Activated naive CD8-positive, alpha-beta T cell treated with anti-CD3 and anti-CD28 coated beads, Interleukin-2, amount 50 U/mL, for 24 hours (primary cell): ENCODE data around the gene POFUT1.

ENCODE experiments used
- ATAC-seq: fragments of 150-1000 bp; cut with Tn5 transposase; one replicate; pipeline ENCODE4 v1.10.0; 2021
- DNase-seq: peaks from one replicate; pipeline ENCODE4 v3.0.0; 2021
- H3K27ac Mint-ChIP-seq: one replicate; pipeline ENCODE4 v1.8.0; 2021; ENCODE audit warnings: mild to moderate bottlenecking, mixed read lengths
- H3K27me3 Mint-ChIP-seq: one replicate; pipeline ENCODE4 v1.8.0; 2021; ENCODE audit warnings: mixed read lengths
- H3K36me3 Mint-ChIP-seq: one replicate; pipeline ENCODE4 v1.8.0; 2021; ENCODE audit warnings: low read depth, mixed read lengths
- H3K4me1 Mint-ChIP-seq: one replicate; pipeline ENCODE4 v1.8.0; 2021; ENCODE audit warnings: mixed read lengths
- H3K4me3 Mint-ChIP-seq: one replicate; pipeline ENCODE4 v1.8.0; 2021; ENCODE audit warnings: mild to moderate bottlenecking, moderate library complexity, mixed read lengths
- H3K9me3 Mint-ChIP-seq: one replicate; pipeline ENCODE4 v1.8.0; 2021; ENCODE audit warnings: mixed read lengths

Gene POFUT1

DNA sequence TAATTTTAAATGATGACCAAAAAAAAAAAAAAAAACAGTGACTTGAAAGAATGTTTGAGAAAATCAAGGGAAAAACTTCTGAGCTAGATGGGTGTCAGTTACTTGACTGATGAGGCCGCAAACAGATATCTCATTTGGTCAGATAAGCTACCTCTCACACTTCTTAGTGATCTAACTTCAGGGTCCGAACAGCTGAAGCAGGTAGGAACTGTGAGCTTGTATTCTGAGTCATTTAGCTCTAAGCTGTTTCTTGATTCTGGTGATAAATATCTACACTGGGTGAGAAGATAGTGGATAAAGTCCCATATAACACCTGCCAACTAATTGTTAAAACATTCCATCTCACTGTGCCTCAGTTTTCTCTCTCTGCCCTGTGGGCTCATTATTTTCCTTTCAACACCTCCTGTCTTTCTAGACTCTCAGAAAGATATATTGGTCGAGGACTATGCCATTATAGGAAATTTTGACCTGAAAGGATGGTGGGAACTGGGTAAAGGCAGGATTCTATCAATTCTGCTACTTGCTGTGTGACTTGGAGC is 77.5 kb downstream of the POFUT1 start:
- DNase-seq (no peak), ATAC-seq (peak; percentile 54)
- H3K36me3 Mint-ChIP-seq: peaks cover 67% of the 10 kb centered on the region
- no peaks in the 10 kb centered on the region for H3K27me3 Mint-ChIP-seq
- H3K9me3 Mint-ChIP-seq: no peaks in the 10 kb centered on the region
- H3K4me3 Mint-ChIP-seq: peak overlapping the region; percentile 42
- H3K27ac Mint-ChIP-seq: peak overlapping the region; percentile 98
- H3K4me1 Mint-ChIP-seq: peaks cover 91% of the 10 kb centered on the region

DNA sequence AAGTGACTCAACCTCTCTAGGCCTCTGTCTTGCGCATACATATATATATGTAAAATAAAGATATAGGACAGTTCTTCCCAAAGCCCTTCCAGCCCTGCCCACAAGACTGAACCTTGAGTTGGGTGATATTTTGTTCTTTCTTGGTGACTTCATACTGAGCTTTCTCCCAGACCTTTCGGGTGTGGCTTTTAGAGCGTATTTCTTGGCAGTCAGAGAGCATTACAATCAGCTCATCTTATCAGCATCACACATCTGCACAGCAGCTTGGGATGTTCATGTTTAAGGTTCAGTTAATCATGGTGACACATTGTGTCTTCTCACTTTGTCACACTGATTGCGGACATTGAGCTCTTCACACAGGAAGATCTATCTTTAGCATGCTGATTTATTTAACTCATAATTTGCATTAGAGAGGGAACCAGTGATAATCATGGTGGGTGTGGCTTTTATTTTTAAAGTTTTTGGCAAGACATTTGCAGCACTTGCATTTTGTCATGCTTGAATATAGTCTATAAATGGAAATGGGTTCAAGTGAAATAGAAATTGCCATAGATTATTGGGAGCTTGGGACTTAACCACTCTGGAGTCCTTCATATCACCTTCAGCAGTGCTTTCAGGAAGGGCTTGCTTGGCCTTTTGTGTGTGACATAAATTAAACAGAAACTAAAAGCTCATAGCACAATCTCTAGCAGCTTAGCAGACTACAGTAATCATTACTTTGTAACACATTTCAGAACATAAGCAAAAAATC is 78.1 kb downstream of the POFUT1 start:
- Mint-ChIP-seq H3K4me1 (peaks cover 93% of the 10 kb centered on the region), H3K4me3 (peak overlapping the region; percentile 68), H3K27ac (peak overlapping the region; percentile 98), H3K27me3 (no peaks in the 10 kb centered on the region), H3K36me3 (peaks cover 65% of the 10 kb centered on the region), H3K9me3 (no peaks in the 10 kb centered on the region)
- peak; percentile 44 for DNase-seq
- ATAC-seq: peak; percentile 88

GRCh38 chr20:32287231-32287638 is 79.6 kb downstream of the POFUT1 start:
- Mint-ChIP-seq H3K4me3 (no peak overlapping the region), H3K27ac (peak overlapping the region; percentile 98), H3K4me1 (peaks cover 90% of the 10 kb centered on the region), H3K9me3 (no peaks in the 10 kb centered on the region), H3K27me3 (no peaks in the 10 kb centered on the region), H3K36me3 (peaks cover 60% of the 10 kb centered on the region)
- no peak for DNase-seq
- no peak for ATAC-seq
